ENCODE measurements around the gene BSPRY.

BSPRY gene

GRCh38 chr9:113343732-113344231, 5.6 kb upstream of the BSPRY start:
- Histone ChIP-seq H3K4me1 (ENCODE audit: control insufficient read depth, insufficient read depth, low read length) (peaks cover 3% of the 10 kb centered on the region), H3K9me3 (replicated peaks; ENCODE audit: low read length) (no peaks in the 10 kb centered on the region), H3K4me3 (ENCODE audit: low read length) (no peak overlapping the region), H3K4me2 (ENCODE audit: low read length) (no peak overlapping the region), H3K9ac (ENCODE audit: low read depth, low read length) (no peak overlapping the region), H3K27me3 (ENCODE audit: control insufficient read depth, insufficient read depth, low read length) (peaks cover 21% of the 10 kb centered on the region), H3K36me3 (ENCODE audit: insufficient read depth, low read length) (no peaks in the 10 kb centered on the region)

GRCh38 chr9:113345190-113345589, 4.2 kb upstream of the BSPRY start:
- no peak overlapping the region for H3K9ac ChIP-seq (ENCODE audit: low read depth, low read length)
- H3K36me3 ChIP-seq (ENCODE audit: insufficient read depth, low read length) = no peaks in the 10 kb centered on the region
- no peak overlapping the region for H3K4me3 ChIP-seq (ENCODE audit: low read length)
- H3K4me2 ChIP-seq (ENCODE audit: low read length) = no peak overlapping the region
- peaks cover 36% of the 10 kb centered on the region for H3K27me3 ChIP-seq (ENCODE audit: control insufficient read depth, insufficient read depth, low read length)
- H3K4me1 ChIP-seq (ENCODE audit: control insufficient read depth, insufficient read depth, low read length) = peaks cover 6% of the 10 kb centered on the region
- no peaks in the 10 kb centered on the region for H3K9me3 ChIP-seq (replicated peaks; ENCODE audit: low read length)

GRCh38 chr9:113345671-113346070, 3.7 kb upstream of the BSPRY start:
- H3K4me1 ChIP-seq (ENCODE audit: control insufficient read depth, insufficient read depth, low read length) = peaks cover 8% of the 10 kb centered on the region
- H3K27me3 ChIP-seq (ENCODE audit: control insufficient read depth, insufficient read depth, low read length) = peaks cover 40% of the 10 kb centered on the region
- H3K4me2 ChIP-seq (ENCODE audit: low read length) = no peak overlapping the region
- H3K4me3 ChIP-seq (ENCODE audit: low read length) = no peak overlapping the region
- H3K9ac ChIP-seq (ENCODE audit: low read depth, low read length) = no peak overlapping the region
- no peaks in the 10 kb centered on the region for H3K36me3 ChIP-seq (ENCODE audit: insufficient read depth, low read length)
- no peaks in the 10 kb centered on the region for H3K9me3 ChIP-seq (replicated peaks; ENCODE audit: low read length)

GRCh38 chr9:113348437-113348836, 904 bp upstream of the BSPRY start:
- H3K9me3 ChIP-seq (replicated peaks; ENCODE audit: low read length) = no peaks in the 10 kb centered on the region

GRCh38 chr9:113349066-113349444, 286 bp upstream of the BSPRY start:
- Histone ChIP-seq H3K36me3 (ENCODE audit: insufficient read depth, low read length) (no peaks in the 10 kb centered on the region), H3K9ac (ENCODE audit: low read depth, low read length) (no peak overlapping the region), H3K4me3 (ENCODE audit: low read length) (no peak overlapping the region), H3K4me1 (ENCODE audit: control insufficient read depth, insufficient read depth, low read length) (peaks cover 8% of the 10 kb centered on the region), H3K9me3 (replicated peaks; ENCODE audit: low read length) (no peaks in the 10 kb centered on the region), H3K4me2 (ENCODE audit: low read length) (peak overlapping the region; percentile 77), H3K27me3 (ENCODE audit: control insufficient read depth, insufficient read depth, low read length) (peaks cover 68% of the 10 kb centered on the region)

More at GRCh38 chr9:113348437-113348836, 904 bp upstream of the BSPRY start:
- H3K4me1 ChIP-seq (ENCODE audit: control insufficient read depth, insufficient read depth, low read length) = peaks cover 8% of the 10 kb centered on the region
- no peak overlapping the region for H3K4me2 ChIP-seq (ENCODE audit: low read length)
- no peak overlapping the region for H3K4me3 ChIP-seq (ENCODE audit: low read length)
- H3K27me3 ChIP-seq (ENCODE audit: control insufficient read depth, insufficient read depth, low read length) = peaks cover 63% of the 10 kb centered on the region
- H3K36me3 ChIP-seq (ENCODE audit: insufficient read depth, low read length) = no peaks in the 10 kb centered on the region
- H3K9ac ChIP-seq (ENCODE audit: low read depth, low read length) = no peak overlapping the region

GRCh38 chr9:113350107-113350661, 843 bp downstream of the BSPRY start:
- Histone ChIP-seq H3K4me2 (ENCODE audit: low read length) (peak overlapping the region; percentile 77), H3K4me1 (ENCODE audit: control insufficient read depth, insufficient read depth, low read length) (peaks cover 8% of the 10 kb centered on the region), H3K27me3 (ENCODE audit: control insufficient read depth, insufficient read depth, low read length) (peaks cover 77% of the 10 kb centered on the region), H3K9ac (ENCODE audit: low read depth, low read length) (no peak overlapping the region), H3K9me3 (replicated peaks; ENCODE audit: low read length) (no peaks in the 10 kb centered on the region), H3K4me3 (ENCODE audit: low read length) (no peak overlapping the region), H3K36me3 (ENCODE audit: insufficient read depth, low read length) (no peaks in the 10 kb centered on the region)

- peaks cover 8% of the 10 kb centered on the region for H3K4me1 ChIP-seq (ENCODE audit: control insufficient read depth, insufficient read depth, low read length)
- no peaks in the 10 kb centered on the region for H3K36me3 ChIP-seq (ENCODE audit: insufficient read depth, low read length)
- peaks cover 82% of the 10 kb centered on the region for H3K27me3 ChIP-seq (ENCODE audit: control insufficient read depth, insufficient read depth, low read length)
- H3K4me2 ChIP-seq (ENCODE audit: low read length) = no peak overlapping the region
- no peak overlapping the region for H3K4me3 ChIP-seq (ENCODE audit: low read length)
- H3K9ac ChIP-seq (ENCODE audit: low read depth, low read length) = no peak overlapping the region
- no peaks in the 10 kb centered on the region for H3K9me3 ChIP-seq (replicated peaks; ENCODE audit: low read length)
These were observed 1.6 kb downstream of the BSPRY start for GRCh38 chr9:113350937-113351336.

- Histone ChIP-seq H3K4me1 (ENCODE audit: control insufficient read depth, insufficient read depth, low read length) (peaks cover 8% of the 10 kb centered on the region), H3K4me3 (ENCODE audit: low read length) (no peak overlapping the region), H3K36me3 (ENCODE audit: insufficient read depth, low read length) (no peaks in the 10 kb centered on the region), H3K27me3 (ENCODE audit: control insufficient read depth, insufficient read depth, low read length) (peaks cover 84% of the 10 kb centered on the region), H3K9me3 (replicated peaks; ENCODE audit: low read length) (no peaks in the 10 kb centered on the region), H3K9ac (ENCODE audit: low read depth, low read length) (no peak overlapping the region), H3K4me2 (ENCODE audit: low read length) (no peak overlapping the region)
These were observed 2.7 kb downstream of the BSPRY start for GRCh38 chr9:113352006-113352405.

- Histone ChIP-seq H3K9me3 (replicated peaks; ENCODE audit: low read length) (no peaks in the 10 kb centered on the region), H3K27me3 (ENCODE audit: control insufficient read depth, insufficient read depth, low read length) (peaks cover 84% of the 10 kb centered on the region), H3K4me3 (ENCODE audit: low read length) (no peak overlapping the region), H3K9ac (ENCODE audit: low read depth, low read length) (no peak overlapping the region), H3K36me3 (ENCODE audit: insufficient read depth, low read length) (no peaks in the 10 kb centered on the region), H3K4me2 (ENCODE audit: low read length) (no peak overlapping the region), H3K4me1 (ENCODE audit: control insufficient read depth, insufficient read depth, low read length) (peaks cover 8% of the 10 kb centered on the region)
These were observed 3.1 kb downstream of the BSPRY start for GRCh38 chr9:113352411-113352810.

GRCh38 chr9:113355040-113355596, 5.8 kb downstream of the BSPRY start:
- no peak overlapping the region for H3K4me2 ChIP-seq (ENCODE audit: low read length)
- no peaks in the 10 kb centered on the region for H3K9me3 ChIP-seq (replicated peaks; ENCODE audit: low read length)
- H3K9ac ChIP-seq (ENCODE audit: low read depth, low read length) = no peak overlapping the region
- no peak overlapping the region for H3K4me3 ChIP-seq (ENCODE audit: low read length)
- H3K4me1 ChIP-seq (ENCODE audit: control insufficient read depth, insufficient read depth, low read length) = peaks cover 2% of the 10 kb centered on the region
- H3K36me3 ChIP-seq (ENCODE audit: insufficient read depth, low read length) = no peaks in the 10 kb centered on the region
- peaks cover 76% of the 10 kb centered on the region for H3K27me3 ChIP-seq (ENCODE audit: control insufficient read depth, insufficient read depth, low read length)

- Histone ChIP-seq H3K4me1 (ENCODE audit: control insufficient read depth, insufficient read depth, low read length) (peaks cover 10% of the 10 kb centered on the region), H3K27me3 (ENCODE audit: control insufficient read depth, insufficient read depth, low read length) (peaks cover 61% of the 10 kb centered on the region), H3K36me3 (ENCODE audit: insufficient read depth, low read length) (no peaks in the 10 kb centered on the region), H3K9ac (ENCODE audit: low read depth, low read length) (no peak overlapping the region), H3K4me2 (ENCODE audit: low read length) (no peak overlapping the region), H3K4me3 (ENCODE audit: low read length) (no peak overlapping the region), H3K9me3 (replicated peaks; ENCODE audit: low read length) (no peaks in the 10 kb centered on the region)
These were observed 7.4 kb downstream of the BSPRY start for GRCh38 chr9:113356686-113357292.

GRCh38 chr9:113359385-113359784, 10.0 kb downstream of the BSPRY start:
- Histone ChIP-seq H3K27me3 (ENCODE audit: control insufficient read depth, insufficient read depth, low read length) (peaks cover 40% of the 10 kb centered on the region), H3K9me3 (replicated peaks; ENCODE audit: low read length) (no peaks in the 10 kb centered on the region), H3K36me3 (ENCODE audit: insufficient read depth, low read length) (no peaks in the 10 kb centered on the region), H3K4me2 (ENCODE audit: low read length) (no peak overlapping the region), H3K4me3 (ENCODE audit: low read length) (no peak overlapping the region), H3K4me1 (ENCODE audit: control insufficient read depth, insufficient read depth, low read length) (peaks cover 16% of the 10 kb centered on the region), H3K9ac (ENCODE audit: low read depth, low read length) (no peak overlapping the region)
